Motor neuron (in vitro differentiated cells): ENCODE results near the gene TBX20. TPM values are rescaled to one million over a fixed set of nuclear protein-coding genes. Genes with fewer than 3 reads are reported as not detected.
"Not testable (repeated sequence)": the region's sequence is repeated elsewhere in the genome, so short reads cannot be mapped to it uniquely, and the experiment has no call there.

Source experiments
- ATAC-seq, 8 experiments: fragments of 200-7000 bp; cut with Tn5 transposase; replicated peaks in 6 of 8; 2 replicates each; pipeline ENCODE4 v1.8.0; 2021; ENCODE audit warnings: mild to moderate bottlenecking in 8 of 8, moderate library complexity in 8 of 8
- H3K27ac ChIP-seq, 2 donors: fragments of 250-450 bp; sonication (Bioruptor Pico); 2 replicates each; pipeline ENCODE4 v1.9.0; 2021; ENCODE audit warnings: antibody characterized with exemption in 2 of 2, mild to moderate bottlenecking in 2 of 2, moderate library complexity in 1 of 2
- H3K4me1 ChIP-seq, 2 donors: fragments of 250-450 bp; sonication (Bioruptor Pico); replicated peaks in 1 of 2; 2 replicates each; pipeline ENCODE4 v1.6.1; 2021; ENCODE audit warnings: antibody characterized with exemption in 2 of 2, mild to moderate bottlenecking in 2 of 2, moderate library complexity in 1 of 2
- H3K4me3 ChIP-seq, 5 donors: fragments of 250-450 bp; sonication (Bioruptor Pico); 2 replicates each; pipeline ENCODE4 v1.9.0; 2021; ENCODE audit warnings: antibody characterized with exemption in 5 of 5, mild to moderate bottlenecking in 5 of 5, moderate library complexity in 4 of 5
- WGBS, 10 experiments: fragments of 450-650 bp; shearing (Covaris generic); methylation state at CpG; one replicate each; pipeline ENCODE4 v1.0.0; 2022; 5-methylcytosine and 5-hydroxymethylcytosine counted together
- in situ Hi-C, 9 experiments: fragments of 400-800 bp; cut with MboI; loops; one replicate each; pipeline ENCODE4 v1.15.0; 2021; ENCODE audit warnings: low sequenced_read_pairs in 9 of 9, low pct_unique_long_range_greater_than_20kb in 2 of 9; ENCODE audit not compliant: unreplicated experiment in 9 of 9
- total RNA-seq, 8 experiments: library from RNA; unstranded; fragments of 300-600 nt; gene quantifications; 2 replicates each; pipeline versions ENCODE4 v1.2.3 to v1.2.4, GENCODE V29; 2022

Gene TBX20
- total RNA-seq, 8 experiments from 2014 or later, result 0.09 to 0.43 (median 0.17) TPM; not detected in 3

DNA sequence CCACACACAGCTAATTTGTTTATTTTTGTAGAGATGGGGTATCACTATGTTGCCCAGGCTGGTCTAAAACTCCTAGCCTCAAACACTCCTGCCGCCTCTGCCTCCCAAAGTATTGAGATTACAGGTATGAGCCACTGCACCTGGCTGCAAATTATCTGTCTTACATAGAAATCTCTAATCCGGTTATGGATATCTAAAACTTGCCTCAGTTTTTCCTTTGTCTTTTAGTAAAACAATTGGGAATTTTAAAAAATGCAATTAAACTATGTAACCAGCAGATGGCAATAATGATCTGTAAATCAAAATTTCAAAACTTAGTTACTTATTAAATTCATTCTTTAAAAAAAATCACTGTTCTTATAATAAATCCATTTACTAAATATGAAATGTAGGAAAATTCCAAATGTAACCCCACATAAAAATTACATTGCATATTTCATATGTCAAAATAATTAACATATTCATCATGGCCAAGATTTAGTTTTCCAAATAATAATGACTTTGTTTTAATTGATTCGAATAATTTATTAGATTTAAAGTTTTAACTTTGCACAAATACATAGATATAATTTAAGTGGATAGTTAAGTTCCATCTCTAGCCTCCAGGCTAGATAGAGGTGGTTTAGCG is 63.6 kb downstream of the TBX20 start:
- H3K4me1 ChIP-seq, ATAC-seq, H3K4me3 ChIP-seq, H3K27ac ChIP-seq: not testable (repeated sequence)
- in situ Hi-C loops, result loop anchor here in 2 of 9 experiments (25.0 kb wide), 2 partner anchors 128 to 322 kb away; no protein-coding TSS in a partner anchor
- 80 to 100% (median 100%) methylated on average over 1 to 2 of the region's 4 CpGs; no CpG with 5 or more reads in 1 of the 10 experiments for WGBS, 10 experiments

DNA sequence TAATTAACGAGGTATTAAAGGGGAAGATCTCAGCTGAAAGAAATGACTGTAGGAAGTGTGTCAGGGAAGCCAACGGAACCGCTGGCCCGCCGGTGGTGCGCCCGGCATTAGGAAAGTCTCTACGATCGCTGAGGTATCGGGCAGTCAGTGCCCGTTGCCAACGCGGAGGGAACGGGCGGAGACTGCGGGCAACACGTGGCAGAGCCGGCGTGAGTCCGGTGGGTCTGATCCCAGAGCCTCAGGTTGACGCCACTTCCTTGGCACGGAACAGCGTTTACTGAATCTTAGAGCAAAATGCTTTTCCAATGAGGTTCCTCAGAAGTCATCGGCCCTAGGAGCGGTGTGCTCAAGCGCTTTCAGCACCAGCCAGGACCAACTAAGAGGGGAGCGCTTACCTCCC is 67.1 kb downstream of the TBX20 start:
- in situ Hi-C loops, result loop anchor here in 2 of 9 experiments (25.0 kb wide), 2 partner anchors 124 to 326 kb away; no protein-coding TSS in a partner anchor
- peak in 5 of 8 experiments; percentile 1 to 36 (median 13) for ATAC-seq
- peak overlapping the region; percentile 39 to 65 (median 46) for H3K4me3 ChIP-seq
- H3K27ac ChIP-seq, H3K4me1 ChIP-seq: not testable (repeated sequence)
- WGBS, 10 experiments, result 0 to 40% (median 6%) methylated on average over 1 to 13 of the region's 27 CpGs; no CpG with 5 or more reads in 3 of the 10 experiments

DNA sequence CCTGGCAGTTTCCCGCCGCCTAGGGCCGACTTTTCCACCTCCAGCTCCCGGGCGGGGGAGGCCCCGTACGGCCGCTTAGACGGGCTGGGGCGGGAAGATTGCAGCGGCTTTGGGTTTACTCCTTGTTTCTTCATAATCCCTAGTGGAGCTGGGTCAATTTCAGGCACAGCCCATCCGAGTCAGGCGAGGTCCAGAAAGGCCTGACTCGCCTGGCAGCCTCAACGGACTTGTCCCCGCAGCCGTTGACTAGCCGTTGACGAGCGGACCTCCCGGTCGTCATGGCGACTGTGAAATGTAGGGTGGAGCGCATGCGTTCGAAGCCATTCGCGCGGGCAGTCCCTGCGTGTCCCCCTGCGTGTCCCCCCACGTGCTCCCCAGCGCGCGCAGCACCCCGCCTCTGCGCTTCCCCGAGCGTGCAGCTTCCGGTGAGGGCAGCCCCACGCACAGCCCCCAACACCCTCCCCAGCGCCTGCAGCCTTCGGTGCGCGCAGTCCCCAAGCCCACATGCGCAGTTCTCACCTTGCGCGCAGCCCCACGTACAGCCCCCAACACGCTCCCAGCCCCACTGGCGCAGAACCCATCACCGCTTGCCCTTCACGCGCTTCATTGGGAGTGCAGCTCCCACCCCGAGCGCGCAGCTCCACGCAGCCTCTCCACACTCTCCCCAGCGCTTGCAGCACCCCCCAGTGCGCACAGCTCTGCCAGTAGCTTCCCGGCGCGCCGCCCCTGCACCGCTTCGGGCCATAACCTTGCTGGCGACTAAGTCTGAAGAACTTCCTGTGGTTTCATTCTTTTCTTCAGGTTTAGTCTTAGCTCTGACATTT is 67.8 kb downstream of the TBX20 start:
- WGBS, 10 experiments, result 0 to 2% methylated on average over 2 to 11 of the region's 67 CpGs; no CpG with 5 or more reads in 8 of the 10 experiments
- in situ Hi-C loops, result loop anchor here in 2 of 9 experiments (25.0 kb wide), 2 partner anchors 124 to 326 kb away; no protein-coding TSS in a partner anchor
- Histone ChIP-seq H3K27ac (no peak overlapping the region), H3K4me1 (peaks cover 3 to 4% of the 10 kb centered on the region in 2 donors), H3K4me3 (peak overlapping the region; percentile 39 to 65 (median 46))
- peak; percentile 53 to 96 (median 93) for ATAC-seq

GRCh38 chr7:35185578-35185907 is 68.4 kb downstream of the TBX20 start:
- H3K4me3 ChIP-seq, result peak overlapping the region; percentile 39 to 65 (median 46)
- in situ Hi-C loops, result loop anchor here in 2 of 9 experiments (25.0 kb wide), 2 partner anchors 123 to 327 kb away; no protein-coding TSS in a partner anchor
- peak in 5 of 8 experiments; percentile 16 to 60 (median 24) for ATAC-seq
- H3K4me1 ChIP-seq, H3K27ac ChIP-seq: not testable (repeated sequence)
- WGBS, 10 experiments, result 0 to 20% (median 1%) methylated on average over 2 to 7 of the region's 14 CpGs; no CpG with 5 or more reads in 6 of the 10 experiments

- ATAC-seq, H3K27ac ChIP-seq, H3K4me1 ChIP-seq: not testable (repeated sequence)
- H3K4me3 ChIP-seq, result peak overlapping the region; percentile 39 to 65 (median 46)
- in situ Hi-C loops, result loop anchor here in 2 of 9 experiments (25.0 kb wide), 2 partner anchors 123 to 327 kb away; no protein-coding TSS in a partner anchor
- 5 to 100% (median 49%) methylated on average over 1 to 5 of the region's 5 CpGs; no CpG with 5 or more reads in 5 of the 10 experiments for WGBS, 10 experiments
Measured at GRCh38 chr7:35184961-35185360, 68.9 kb downstream of the TBX20 start.

GRCh38 chr7:35183873-35184503 is 69.9 kb downstream of the TBX20 start:
- not testable (repeated sequence) for ATAC-seq, H3K27ac ChIP-seq, H3K4me3 ChIP-seq, H3K4me1 ChIP-seq
- WGBS, 10 experiments, result 80% methylated on average over 2 of the region's 5 CpGs; no CpG with 5 or more reads in 9 of the 10 experiments
- in situ Hi-C loops, result loop anchor here in 2 of 9 experiments (25.0 kb wide), 2 partner anchors 122 to 328 kb away; no protein-coding TSS in a partner anchor

- in situ Hi-C loops, result loop anchor here in 2 of 9 experiments (25.0 kb wide), 2 partner anchors 118 to 332 kb away; no protein-coding TSS in a partner anchor
- not testable (repeated sequence) for H3K27ac ChIP-seq, H3K4me1 ChIP-seq, H3K4me3 ChIP-seq, ATAC-seq
- WGBS, 10 experiments, result 0 to 100% (median 88%) methylated on average over 1 to 5 of the region's 6 CpGs; no CpG with 5 or more reads in 1 of the 10 experiments
Measured at GRCh38 chr7:35180665-35181064, 73.2 kb downstream of the TBX20 start.

GRCh38 chr7:35173176-35173575 is 80.7 kb downstream of the TBX20 start:
- H3K4me3 ChIP-seq, ATAC-seq, in situ Hi-C loops, H3K27ac ChIP-seq, H3K4me1 ChIP-seq: not testable (repeated sequence)
- 33 to 100% (median 58%) methylated on average over 1 to 2 of the region's 2 CpGs; no CpG with 5 or more reads in 6 of the 10 experiments for WGBS, 10 experiments

GRCh38 chr7:35172131-35172530 is 81.8 kb downstream of the TBX20 start:
- H3K27ac ChIP-seq, H3K4me3 ChIP-seq, H3K4me1 ChIP-seq, ATAC-seq, in situ Hi-C loops: not testable (repeated sequence)
- 20 to 100% (median 63%) methylated on average over 2 to 4 of the region's 4 CpGs; no CpG with 5 or more reads in 1 of the 10 experiments for WGBS, 10 experiments

- H3K4me1 ChIP-seq, H3K27ac ChIP-seq, in situ Hi-C loops, H3K4me3 ChIP-seq: not testable (repeated sequence)
- ATAC-seq, result peak in 1 of 8 experiments; percentile 76
Measured at GRCh38 chr7:35167658-35168057, 86.2 kb downstream of the TBX20 start.

DNA sequence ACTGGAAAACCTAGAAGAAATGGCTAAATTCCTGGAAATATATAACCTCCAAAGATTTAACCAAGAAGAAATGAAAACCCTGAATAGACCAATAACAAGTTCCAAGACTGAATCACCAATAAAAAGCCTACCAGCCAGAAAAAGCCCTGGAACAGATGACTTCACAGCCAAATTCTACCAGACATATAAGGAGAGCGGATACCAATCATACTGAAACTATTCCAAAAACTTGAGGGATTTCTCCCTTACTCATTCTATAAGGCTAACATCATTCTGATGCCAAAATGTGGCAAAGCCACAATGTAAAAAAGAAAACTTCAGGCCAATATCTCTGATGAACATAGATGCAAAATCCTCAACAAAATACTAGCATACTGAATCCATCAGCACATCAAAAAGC is 86.7 kb downstream of the TBX20 start:
- ATAC-seq, H3K27ac ChIP-seq, H3K4me3 ChIP-seq, in situ Hi-C loops, H3K4me1 ChIP-seq: not testable (repeated sequence)
- no CpG with 5 or more reads among the region's 1 CpG for WGBS, 10 experiments

DNA sequence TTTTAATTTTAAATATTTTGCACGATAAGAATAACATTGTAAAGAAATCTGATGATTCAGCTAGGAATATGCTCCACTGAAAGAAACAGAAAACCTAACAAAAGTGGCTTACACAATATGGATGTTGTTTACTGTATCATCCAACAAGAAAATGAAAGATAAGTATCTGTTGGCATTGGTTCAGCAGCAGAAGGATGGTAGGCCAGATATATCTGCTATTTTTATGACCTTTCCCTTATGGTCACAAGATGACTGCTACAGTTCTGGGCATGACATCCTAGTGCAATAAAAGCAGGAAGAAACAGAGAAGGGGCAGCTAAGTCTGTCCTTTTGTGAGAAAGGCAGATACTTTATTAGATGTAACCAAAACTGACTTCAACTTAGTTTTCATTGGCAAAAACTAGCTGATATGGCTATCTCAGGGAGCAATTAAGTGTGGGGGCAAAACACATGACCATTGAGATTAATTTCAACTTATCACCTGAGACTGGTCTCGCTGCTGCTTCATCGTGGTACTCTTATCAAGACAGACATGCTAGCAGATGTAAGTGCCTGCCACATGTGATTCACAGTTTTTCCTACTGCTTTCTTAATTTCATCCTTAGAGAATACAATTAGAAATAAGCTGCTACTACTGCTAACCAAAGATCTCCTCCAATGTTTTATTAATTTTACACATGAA is 92.7 kb downstream of the TBX20 start:
- in situ Hi-C loops, H3K27ac ChIP-seq, H3K4me3 ChIP-seq, ATAC-seq, H3K4me1 ChIP-seq: not testable (repeated sequence)
- 0 to 100% (median 43%) methylated on average over 1 of the region's 3 CpGs; no CpG with 5 or more reads in 3 of the 10 experiments for WGBS, 10 experiments
